AG10803 (cell line): ENCODE data around the gene CNGA4.

Experiments used
- DNase-seq: peaks from one replicate; pipeline ENCODE4 v3.0.0; 2010; ENCODE audit warnings: low read depth
- H3K4me3 ChIP-seq: 2 replicates; pipeline ENCODE4 v1.5.1; 2011; ENCODE audit warnings: mild to moderate bottlenecking, low read length, control low read depth
- TF ChIP-seq, protein P1 (sequence below): conservative IDR thresholded peaks from 2 replicates; pipeline ENCODE4 v1.5.1; 2011; ENCODE audit warnings: mild to moderate bottlenecking, low read length, control low read depth, inconsistent platforms

CNGA4 gene

DNA sequence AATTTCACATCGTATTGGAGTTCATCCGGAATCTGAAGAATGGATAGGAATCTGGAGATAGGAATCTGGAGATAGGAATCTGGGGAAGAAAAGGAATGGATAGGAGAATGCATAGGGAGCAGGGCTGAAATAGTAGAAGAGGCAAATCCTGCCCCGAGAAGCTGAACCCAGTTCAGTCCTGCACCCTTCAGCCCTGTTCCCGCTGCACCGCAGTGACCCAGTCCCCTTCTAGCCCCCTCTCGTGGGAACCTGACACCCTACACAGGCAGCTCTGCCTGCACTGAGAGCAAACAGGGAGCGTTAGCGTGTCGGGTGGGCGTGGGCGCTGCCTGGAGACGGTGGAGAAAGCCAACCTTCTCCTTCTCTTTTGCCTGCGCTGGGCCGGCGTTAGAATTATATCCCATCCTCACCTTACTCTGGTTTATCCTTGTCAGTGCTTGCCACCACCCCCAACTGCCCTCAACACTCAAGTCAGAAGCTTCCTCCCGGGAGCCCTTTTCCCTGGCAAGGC is 19.7 kb downstream of the CNGA4 start:
- H3K4me3 ChIP-seq, result no peak overlapping the region
- no peak for DNase-seq
- TF ChIP-seq, protein P1, sequence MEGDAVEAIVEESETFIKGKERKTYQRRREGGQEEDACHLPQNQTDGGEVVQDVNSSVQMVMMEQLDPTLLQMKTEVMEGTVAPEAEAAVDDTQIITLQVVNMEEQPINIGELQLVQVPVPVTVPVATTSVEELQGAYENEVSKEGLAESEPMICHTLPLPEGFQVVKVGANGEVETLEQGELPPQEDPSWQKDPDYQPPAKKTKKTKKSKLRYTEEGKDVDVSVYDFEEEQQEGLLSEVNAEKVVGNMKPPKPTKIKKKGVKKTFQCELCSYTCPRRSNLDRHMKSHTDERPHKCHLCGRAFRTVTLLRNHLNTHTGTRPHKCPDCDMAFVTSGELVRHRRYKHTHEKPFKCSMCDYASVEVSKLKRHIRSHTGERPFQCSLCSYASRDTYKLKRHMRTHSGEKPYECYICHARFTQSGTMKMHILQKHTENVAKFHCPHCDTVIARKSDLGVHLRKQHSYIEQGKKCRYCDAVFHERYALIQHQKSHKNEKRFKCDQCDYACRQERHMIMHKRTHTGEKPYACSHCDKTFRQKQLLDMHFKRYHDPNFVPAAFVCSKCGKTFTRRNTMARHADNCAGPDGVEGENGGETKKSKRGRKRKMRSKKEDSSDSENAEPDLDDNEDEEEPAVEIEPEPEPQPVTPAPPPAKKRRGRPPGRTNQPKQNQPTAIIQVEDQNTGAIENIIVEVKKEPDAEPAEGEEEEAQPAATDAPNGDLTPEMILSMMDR, result no peak

DNA sequence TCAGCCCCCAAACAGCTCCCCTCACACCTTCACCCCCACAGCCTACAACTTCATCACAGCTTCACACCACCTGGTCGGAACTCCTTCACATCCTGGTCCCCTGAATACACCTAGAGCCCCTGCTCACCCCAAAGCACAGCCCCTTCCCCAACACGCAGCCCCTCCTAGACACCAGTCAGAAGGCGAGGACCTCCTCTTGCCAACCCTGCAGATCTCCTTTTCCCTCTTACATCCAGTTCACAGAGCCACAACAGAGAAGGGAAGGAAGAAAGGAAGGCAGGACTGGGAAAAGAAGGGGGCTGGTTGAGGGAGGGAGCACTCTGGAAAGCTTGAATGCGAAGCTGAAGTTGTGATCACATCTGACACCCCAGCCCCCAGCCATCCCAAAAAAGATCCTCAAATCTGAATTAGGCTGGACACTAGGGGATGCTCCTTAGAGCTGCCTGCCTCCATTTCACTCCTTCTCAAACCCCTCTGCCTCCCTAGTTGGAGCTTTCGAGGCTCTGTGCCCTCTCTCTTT is 21.4 kb downstream of the CNGA4 start:
- no peak for DNase-seq
- TF ChIP-seq, protein P1, result no peak
- H3K4me3 ChIP-seq, result no peak overlapping the region

DNA sequence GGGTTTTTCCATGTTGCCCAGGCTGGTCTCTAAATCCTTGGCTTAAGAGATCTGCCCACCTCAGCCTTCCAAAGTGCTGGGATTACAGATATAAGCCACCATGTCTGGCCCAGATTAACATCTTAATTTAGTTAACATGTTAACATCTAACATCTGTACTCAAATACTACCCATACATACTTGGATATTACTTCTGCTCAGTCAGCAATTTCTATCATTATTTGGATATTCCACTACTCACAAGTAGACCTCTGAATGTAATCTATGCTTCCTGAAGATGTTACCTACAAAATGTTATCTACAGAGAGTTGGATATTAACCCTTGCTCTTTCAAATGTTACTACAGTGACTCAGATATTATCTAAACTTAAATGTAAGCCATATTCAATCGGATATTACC is 24.8 kb downstream of the CNGA4 start:
- H3K4me3 ChIP-seq, result no peak overlapping the region
- DNase-seq, result no peak
- TF ChIP-seq, protein P1, result no peak

DNA sequence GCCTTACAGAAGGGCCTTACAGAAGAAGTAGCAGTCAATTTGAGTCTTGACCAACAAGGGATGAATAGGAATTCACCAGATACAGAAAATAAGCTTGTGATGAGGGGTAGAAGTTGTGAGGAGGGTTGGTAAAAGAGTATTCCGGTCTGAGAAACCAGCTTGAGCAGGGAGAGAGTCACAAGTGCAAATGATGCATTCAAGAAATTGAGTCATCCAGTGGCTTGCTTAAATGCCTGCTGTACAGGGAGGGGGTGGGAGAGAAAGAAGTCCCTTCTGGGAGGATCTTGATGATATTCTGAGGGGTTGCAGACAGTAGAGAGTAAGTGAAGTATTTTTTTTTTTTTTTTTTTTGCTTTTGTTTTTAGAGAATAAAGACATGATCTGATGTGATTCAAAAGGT is 29.9 kb downstream of the CNGA4 start:
- TF ChIP-seq, protein P1, result no peak
- no peak for DNase-seq
- H3K4me3 ChIP-seq, result no peak overlapping the region

DNA sequence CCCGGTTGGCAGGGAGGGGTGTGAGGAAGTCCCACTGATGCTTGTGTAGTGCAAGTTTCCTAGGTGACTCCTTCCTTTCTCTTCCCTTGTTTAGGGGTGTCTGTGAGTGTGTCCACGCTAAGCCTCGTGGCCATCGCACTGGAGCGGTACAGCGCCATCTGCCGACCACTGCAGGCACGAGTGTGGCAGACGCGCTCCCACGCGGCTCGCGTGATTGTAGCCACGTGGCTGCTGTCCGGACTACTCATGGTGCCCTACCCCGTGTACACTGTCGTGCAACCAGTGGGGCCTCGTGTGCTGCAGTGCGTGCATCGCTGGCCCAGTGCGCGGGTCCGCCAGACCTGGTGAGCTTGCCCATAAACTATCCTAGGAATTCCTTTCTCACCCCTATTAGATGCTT is 31.1 kb downstream of the CNGA4 start:
- TF ChIP-seq, protein P1, result 0 out of 2 replicates have a peak, but pooled peaks have one; percentile 8
- H3K4me3 ChIP-seq, result no peak overlapping the region
- DNase-seq, result no peak

DNA sequence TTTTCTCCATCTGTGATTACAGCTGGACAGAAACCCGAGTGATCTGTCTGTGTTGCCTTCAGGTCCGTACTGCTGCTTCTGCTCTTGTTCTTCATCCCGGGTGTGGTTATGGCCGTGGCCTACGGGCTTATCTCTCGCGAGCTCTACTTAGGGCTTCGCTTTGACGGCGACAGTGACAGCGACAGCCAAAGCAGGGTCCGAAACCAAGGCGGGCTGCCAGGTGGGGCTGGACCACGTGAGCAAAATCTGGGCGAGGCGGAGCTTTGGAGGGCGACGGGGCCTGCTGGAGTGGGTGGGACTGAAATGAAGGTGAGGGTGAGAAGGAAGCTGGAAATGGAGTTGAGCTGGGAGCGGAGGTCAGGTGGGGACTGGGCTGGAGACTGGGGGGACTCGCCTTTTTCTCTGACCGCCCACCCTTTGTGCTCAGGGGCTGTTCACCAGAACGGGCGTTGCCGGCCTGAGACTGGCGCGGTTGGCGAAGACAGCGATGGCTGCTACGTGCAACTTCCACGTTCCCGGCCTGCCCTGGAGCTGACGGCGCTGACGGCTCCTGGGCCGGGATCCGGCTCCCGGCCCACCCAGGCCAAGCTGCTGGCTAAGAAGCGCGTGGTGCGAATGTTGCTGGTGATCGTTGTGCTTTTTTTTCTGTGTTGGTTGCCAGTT is 31.8 kb downstream of the CNGA4 start:
- H3K4me3 ChIP-seq, result no peak overlapping the region

More for the DNA sequence above, 31.8 kb downstream of the CNGA4 start:
- DNase-seq, result no peak
- TF ChIP-seq, protein P1, result no peak
